ENCODE results near the gene TUT7.

- TF ChIP-seq REST (IDR thresholded peaks at IDR 0.05; ENCODE audit: insufficient read depth in 1 of 2, low read depth in 2 of 2, low read length in 2 of 2), result no peak
- no peak for TF ChIP-seq POLR2AphosphoS5 (IDR thresholded peaks at IDR 0.05; ENCODE audit: low read depth, low read length)
- no peak for TF ChIP-seq TAF1 (IDR thresholded peaks at IDR 0.05; ENCODE audit: borderline replicate concordance, insufficient read depth, low read length)
- no peak for TF ChIP-seq SIN3A (IDR thresholded peaks at IDR 0.05; ENCODE audit: borderline replicate concordance, insufficient read depth, low read length)
These were observed 14.8 kb upstream of the TUT7 start for GRCh38 chr9:86368871-86369521.

All from PFSK-1 (cell line).